GM18517 (cell line): ENCODE results near the gene SLC9A5.

Experiments
- ATAC-seq: cut with Tn5 transposase; IDR thresholded peaks from one replicate; pipeline ENCODE4 v1.9.1; 2021; ENCODE audit warnings: mild to moderate bottlenecking, moderate library complexity; ENCODE audit not compliant: unreplicated experiment

SLC9A5 gene

GRCh38 chr16:67280090-67281015 lies 31.6 kb downstream of the SLC9A5 start:
- ATAC-seq, result no peak

DNA sequence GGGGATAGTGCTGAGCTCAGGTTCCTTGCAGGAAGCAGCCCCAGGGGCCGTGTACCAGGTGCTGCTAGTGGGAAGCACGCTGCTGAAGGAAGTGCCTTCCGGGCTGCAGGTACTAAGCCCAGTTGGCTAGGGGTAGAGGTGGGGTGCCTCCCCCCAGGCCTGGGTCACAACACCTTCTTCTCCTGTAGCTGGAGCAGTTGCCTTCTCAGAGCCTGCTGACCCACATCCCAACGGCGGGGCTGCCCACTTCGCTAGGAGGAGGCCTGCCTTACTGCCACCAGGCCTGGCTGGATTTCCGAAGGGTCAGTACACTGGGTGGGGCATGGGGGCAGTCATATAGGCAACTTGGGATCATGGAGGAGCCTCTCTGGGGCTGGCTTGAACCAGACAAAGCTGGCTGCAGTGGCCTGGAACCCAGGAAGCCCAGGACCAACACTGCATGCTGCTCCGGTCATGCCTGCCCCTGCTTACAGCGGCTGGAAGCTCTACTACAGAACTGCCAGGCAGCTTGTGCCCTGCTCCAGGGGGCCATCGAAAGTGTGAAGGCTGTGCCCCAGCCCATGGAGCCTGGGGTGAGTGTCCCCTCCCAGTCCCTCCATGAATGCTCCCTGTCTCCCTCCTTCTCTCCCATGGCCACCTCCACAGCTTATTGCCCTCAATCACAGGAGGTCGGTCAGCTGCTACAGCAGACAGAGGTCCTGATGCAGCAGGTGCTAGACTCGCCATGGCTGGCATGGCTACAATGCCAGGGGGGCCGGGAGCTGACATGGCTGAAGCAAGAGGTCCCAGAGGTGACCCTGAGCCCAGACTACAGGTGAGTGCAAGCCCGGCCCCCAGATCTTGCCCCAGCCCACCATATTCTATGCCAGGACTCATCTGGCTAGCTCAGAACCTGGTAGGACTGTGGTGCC lies 33.0 kb downstream of the SLC9A5 start:
- no peak for ATAC-seq

DNA sequence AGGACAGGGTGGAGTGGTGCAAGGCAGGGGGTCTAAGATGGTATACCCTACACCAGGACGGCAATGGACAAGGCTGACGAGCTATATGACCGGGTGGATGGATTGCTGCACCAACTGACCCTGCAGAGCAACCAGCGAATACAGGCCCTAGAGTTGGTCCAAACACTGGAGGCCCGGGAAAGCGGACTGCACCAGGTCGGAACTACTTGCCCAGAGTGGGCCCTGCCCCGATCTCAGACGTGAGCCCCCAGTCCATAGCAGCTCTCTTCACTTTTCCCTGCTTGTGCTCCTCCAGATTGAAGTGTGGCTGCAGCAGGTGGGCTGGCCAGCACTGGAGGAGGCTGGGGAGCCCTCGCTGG lies 33.6 kb downstream of the SLC9A5 start:
- ATAC-seq, result no peak

- ATAC-seq, result no peak
Observed at GRCh38 chr16:67283039-67283825, 34.5 kb downstream of the SLC9A5 start.

GRCh38 chr16:67283826-67284555 lies 35.2 kb downstream of the SLC9A5 start:
- no peak for ATAC-seq

- ATAC-seq, result no peak
Observed at GRCh38 chr16:67284699-67285646, 36.2 kb downstream of the SLC9A5 start.

- ATAC-seq, result no peak
Observed at GRCh38 chr16:67286441-67287235, 37.9 kb downstream of the SLC9A5 start.

DNA sequence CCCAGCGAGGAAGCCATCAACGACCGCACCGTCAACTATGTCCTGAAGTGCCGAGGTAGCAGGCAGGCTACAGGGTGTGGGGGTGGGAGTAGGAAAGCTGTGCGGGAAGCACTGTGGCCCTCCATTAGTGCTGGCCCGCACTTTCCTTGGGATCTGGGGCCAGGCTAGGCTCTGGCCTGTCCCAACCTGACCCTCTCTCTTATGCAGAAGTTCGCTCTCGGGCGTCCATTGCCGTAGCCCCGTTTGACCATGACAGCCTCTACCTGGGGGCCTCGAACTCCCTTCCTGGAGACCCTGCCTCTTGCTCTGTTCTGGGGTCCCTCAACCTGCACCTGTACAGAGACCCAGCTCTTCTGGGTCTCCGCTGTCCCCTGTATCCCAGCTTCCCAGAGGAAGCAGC lies 39.2 kb downstream of the SLC9A5 start:
- ATAC-seq, result no peak

DNA sequence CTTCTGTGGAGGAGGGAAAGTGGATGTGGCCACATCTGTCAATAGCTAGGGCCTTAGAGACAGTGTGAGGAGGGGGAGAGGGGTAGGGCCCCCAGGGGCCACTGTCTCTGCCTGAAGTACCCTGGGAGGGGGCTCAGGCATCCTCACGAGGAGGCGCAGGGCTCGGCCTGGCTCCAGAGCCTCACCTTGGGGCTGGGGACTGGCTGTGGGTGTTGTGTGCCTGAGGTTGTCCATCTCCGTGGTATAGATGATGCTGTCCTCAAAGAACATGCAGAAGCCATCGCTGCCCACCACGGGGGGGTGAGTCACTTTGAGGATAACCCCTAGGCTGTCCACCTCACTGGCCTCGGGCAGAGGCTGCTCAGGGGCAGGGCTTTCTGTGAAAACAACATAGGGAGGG lies 42.7 kb downstream of the SLC9A5 start:
- ATAC-seq, result no peak

DNA sequence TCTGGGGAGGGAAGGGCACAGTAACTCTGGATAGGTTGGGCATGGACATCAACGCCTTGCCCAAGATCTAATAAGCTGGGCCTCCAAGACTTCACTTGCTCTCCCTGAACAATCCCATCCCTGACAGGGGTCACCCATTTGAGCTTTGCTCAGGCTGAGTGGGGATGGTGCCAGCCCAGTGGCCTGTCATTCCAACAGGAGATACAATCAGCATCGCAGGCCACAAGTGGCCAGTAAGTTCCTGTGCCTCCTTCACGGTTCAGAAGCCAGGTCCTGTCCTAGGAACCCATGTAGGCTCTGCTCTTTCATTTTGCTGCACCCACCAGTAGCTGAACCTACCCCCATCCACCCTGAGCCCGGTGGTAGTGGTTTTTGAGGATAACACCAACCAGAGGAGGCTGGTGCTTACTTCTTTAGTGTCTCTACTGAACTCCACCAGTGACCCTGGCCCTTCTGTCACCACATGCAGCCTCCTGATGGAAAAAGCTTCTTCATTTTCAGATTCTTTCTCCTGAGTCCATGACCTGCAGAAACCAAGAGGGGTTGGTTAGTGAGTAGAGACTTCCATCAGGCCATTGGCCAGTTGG lies 45.5 kb downstream of the SLC9A5 start:
- ATAC-seq, result no peak

GRCh38 chr16:67294938-67295361 lies 46.2 kb downstream of the SLC9A5 start:
- ATAC-seq, result no peak

DNA sequence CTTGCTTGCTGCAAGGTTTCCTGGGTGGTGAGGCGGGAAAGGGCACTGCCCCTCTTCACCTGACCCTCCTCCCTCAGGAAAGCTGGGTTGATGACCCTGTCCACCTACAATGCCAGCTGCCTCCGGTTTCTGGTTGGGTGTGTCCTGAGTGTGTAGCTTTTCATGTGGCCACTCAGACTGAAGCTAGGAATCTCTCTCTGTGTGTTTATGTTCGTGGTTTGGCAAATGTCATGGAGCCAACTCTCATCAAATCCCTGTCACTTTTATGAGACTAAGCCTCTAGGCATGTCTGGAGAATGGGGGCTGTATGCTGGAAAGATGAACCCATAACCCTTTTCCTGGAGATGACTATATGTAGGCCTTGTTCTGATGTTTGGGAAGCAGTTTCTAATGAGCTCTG lies 47.6 kb downstream of the SLC9A5 start:
- no peak for ATAC-seq

- ATAC-seq, result no peak
Observed at GRCh38 chr16:67298277-67298676, 49.5 kb downstream of the SLC9A5 start.

DNA sequence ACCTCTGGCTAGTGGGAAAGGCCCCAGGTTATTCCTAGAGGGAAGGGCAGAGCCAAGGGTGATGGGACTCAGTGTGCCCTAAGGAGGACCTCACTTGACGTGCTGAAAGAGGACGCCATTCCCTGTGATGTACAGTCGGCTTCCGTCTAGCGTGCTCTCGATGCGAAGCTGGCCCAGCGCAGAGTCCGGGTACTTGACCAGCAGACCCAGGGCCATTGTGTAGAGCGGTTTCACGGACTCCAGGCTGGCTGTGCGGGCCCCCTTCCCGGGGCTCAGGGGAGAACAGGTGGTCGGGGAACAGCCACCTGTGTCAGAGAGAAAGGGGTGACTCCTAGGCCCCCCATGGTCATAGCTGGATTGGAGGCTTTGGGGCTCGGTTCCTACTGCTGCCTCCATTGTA lies 50.5 kb downstream of the SLC9A5 start:
- no peak for ATAC-seq

DNA sequence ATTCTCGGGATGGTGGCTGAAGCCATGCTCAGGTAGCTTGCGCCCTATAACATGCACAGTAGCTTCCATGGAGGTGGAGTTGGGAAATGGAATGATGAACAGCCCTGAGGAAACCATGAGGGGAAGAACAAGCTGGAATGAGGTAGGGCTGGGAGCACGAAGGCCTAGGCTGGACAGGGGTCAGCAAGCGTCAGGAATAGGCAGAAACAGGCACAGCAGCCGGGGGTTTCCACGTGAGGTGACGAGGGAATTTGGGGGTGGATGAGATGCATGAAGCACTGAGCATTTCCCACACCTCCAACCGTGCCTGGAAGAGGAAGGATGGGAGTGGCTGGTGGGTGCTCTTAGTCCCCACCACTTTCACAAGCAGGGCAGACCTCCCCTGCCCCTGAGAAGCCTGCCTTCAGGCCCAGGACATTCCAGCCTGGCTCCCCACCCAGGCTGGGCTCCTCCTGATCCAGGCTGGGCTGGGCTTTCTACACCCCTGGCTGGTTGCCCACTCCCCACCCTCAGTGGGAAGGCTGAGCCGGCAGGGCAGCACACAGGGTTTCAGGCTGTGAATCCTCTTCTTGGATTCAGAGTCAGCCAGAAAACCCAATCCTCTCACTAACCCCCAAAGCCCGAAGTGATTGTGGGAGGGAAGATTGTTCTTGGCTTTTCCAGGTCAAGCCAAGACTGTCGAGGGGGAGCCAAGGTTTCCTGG lies 52.5 kb downstream of the SLC9A5 start:
- ATAC-seq, result no peak

DNA sequence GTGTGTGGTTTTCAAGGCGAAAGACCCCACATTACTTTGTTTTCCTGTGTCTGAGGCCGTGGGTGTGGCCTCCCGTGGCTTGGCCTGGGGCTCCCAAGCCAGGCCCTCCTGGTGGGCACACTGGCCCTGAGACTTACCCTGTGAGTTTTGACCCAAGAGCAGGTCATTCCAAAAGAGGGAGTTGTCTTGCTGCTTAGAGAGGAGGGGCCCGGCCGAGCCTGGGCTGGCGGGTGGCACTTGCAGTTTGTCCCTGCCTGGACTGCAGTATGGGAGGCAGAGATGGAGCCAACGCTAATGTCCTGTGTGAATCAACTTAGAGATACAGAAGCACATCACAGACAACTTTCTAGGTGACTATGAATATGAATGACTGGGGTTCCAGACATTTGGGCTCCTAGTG lies 53.3 kb downstream of the SLC9A5 start:
- no peak for ATAC-seq

GRCh38 chr16:67302970-67303369 lies 54.2 kb downstream of the SLC9A5 start:
- no peak for ATAC-seq
